ENCODE results near the gene CACNA1B. TPM values are rescaled to one million over a fixed set of nuclear protein-coding genes. Genes with fewer than 3 reads are reported as not detected.

Gene CACNA1B
- total RNA-seq, 4 donors from 2014 or later: not detected

DNA sequence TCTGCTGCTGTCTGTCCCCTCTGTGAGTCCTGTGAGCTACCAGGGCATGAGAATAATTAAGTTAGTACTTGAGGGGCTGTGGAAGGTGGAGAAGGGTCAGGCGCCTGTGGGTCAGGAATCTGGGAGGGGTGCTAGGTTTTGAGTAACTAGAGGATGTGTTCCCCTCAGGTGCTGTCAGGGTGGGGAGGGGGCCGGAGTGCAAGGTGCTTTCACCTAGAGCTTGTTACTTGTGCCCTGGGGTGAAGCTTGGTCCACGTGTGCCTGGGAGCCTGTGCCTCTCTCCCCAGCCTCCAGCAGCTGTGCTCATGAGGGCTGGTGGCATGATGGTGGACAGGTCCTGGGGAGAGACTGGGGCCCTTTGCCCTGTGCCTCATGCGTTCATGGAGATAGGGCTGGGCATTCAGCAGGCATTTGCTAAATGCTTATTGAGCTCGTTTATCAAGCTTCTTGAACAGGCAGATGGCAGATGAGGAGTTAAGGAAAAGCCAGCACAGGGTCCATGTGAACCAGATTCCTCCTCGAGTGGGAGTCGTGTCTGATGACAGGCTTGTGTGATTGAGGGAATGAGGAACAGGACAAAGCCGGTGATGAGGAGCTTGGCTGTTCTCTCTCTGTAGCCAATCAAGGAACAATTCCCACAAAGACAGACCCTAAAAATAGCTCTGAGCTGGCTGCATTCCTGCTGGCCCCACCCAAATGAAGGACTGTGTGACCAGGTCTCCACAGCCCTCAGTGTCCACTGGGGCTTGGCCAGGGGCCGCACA, 40.9 kb downstream of the CACNA1B start:
- no peak for ATAC-seq (ENCODE audit: low FRiP score)
- TF ChIP-seq, protein P1, sequence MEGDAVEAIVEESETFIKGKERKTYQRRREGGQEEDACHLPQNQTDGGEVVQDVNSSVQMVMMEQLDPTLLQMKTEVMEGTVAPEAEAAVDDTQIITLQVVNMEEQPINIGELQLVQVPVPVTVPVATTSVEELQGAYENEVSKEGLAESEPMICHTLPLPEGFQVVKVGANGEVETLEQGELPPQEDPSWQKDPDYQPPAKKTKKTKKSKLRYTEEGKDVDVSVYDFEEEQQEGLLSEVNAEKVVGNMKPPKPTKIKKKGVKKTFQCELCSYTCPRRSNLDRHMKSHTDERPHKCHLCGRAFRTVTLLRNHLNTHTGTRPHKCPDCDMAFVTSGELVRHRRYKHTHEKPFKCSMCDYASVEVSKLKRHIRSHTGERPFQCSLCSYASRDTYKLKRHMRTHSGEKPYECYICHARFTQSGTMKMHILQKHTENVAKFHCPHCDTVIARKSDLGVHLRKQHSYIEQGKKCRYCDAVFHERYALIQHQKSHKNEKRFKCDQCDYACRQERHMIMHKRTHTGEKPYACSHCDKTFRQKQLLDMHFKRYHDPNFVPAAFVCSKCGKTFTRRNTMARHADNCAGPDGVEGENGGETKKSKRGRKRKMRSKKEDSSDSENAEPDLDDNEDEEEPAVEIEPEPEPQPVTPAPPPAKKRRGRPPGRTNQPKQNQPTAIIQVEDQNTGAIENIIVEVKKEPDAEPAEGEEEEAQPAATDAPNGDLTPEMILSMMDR (IDR thresholded peaks at IDR 0.05): no peak
- DNase-seq (ENCODE audit: low spot score): no peak

DNA sequence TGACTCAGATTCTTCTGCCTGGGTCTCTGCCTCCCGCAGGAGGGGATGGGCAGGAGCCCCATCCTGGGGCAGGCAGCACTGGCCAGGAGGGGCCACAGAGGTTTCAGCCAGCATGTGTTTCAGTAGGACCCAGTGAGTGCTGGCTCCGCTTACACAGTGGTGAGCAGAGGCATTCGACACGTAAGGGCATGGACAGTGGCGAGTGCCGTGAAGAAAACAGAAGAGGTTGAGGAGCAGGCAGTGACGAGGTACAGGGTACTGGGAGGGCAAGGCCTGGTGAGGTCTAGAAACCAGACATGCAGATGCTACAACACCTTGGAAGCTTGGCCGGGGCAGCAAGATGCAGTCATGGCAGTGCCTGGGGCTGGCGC, 41.5 kb downstream of the CACNA1B start:
- DNase-seq (ENCODE audit: low spot score) (no peak), ATAC-seq (ENCODE audit: low FRiP score) (no peak)
- TF ChIP-seq, protein P1 (IDR thresholded peaks at IDR 0.05): no peak

DNA sequence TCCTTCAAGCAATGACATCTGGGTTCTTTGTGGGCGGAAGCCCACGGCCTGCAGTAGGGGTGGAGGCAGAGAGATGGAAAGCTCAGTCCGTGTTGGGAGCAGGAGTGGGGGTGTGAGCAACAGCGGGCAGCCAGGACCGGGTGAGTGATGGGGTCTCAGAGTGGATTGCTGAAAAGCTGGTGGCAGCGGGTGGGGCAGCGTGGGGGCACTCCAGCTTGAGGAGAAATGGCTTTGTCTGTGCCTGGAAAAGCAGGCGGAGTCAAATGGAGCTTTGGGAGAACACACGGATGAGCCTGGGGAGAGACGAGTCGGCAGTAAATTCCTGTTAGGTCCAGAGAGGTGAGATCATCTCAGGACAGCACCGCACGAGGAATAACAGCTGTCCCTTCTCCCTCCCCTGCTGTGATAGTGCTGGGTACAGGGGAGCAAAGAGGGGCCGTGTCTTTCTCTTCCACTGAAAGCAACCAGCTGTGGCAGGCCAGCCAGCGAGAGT, 42.1 kb downstream of the CACNA1B start:
- TF ChIP-seq, protein P1 (IDR thresholded peaks at IDR 0.05): no peak
- DNase-seq (ENCODE audit: low spot score) (no peak), ATAC-seq (ENCODE audit: low FRiP score) (no peak)

DNA sequence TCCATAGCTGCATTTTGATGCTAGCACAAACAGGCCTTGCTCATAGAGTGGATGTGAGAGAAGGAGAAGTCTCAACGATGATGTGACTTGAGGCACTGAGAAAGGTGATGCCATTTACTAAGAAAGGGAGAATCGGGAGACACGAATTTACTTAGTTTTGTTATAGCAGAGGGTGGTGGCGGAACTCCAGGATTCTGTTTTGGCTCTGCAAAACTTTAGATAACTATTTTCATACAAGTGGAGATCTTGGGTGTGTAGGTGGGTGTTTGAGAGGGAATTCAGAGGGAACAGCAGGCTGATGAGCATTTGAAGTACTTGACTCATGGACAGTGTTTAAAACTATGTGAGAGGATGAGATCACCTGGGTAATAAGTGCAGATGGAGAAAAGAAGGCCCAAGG, 43.2 kb downstream of the CACNA1B start:
- no peak for ATAC-seq (ENCODE audit: low FRiP score)

DNA sequence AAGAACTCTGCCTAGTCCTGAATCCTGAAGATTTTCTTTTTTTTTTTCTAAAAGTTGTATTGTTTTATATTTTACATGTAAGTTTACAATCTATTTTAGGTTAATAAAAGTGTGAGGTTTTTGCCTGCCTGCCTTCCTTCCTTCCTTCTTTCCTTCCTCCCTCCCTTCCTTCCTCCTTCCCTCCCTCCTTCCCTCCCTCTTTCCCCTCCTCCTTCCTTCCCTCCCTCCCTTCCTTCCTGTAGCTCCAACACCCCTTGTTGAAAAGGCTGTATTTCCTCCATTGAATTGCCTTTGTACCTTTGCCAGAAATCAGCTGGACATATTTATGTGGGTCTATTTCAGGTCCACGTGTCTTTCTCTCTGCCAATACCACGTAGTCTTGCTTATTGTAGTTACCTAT, 46.6 kb downstream of the CACNA1B start:
- no peak for DNase-seq (ENCODE audit: low spot score)
- TF ChIP-seq, protein P1 (IDR thresholded peaks at IDR 0.05): no peak
- no peak for ATAC-seq (ENCODE audit: low FRiP score)

More for the DNA sequence above, 43.2 kb downstream of the CACNA1B start:
- DNase-seq (ENCODE audit: low spot score): no peak
- TF ChIP-seq, protein P1 (IDR thresholded peaks at IDR 0.05): no peak

DNA sequence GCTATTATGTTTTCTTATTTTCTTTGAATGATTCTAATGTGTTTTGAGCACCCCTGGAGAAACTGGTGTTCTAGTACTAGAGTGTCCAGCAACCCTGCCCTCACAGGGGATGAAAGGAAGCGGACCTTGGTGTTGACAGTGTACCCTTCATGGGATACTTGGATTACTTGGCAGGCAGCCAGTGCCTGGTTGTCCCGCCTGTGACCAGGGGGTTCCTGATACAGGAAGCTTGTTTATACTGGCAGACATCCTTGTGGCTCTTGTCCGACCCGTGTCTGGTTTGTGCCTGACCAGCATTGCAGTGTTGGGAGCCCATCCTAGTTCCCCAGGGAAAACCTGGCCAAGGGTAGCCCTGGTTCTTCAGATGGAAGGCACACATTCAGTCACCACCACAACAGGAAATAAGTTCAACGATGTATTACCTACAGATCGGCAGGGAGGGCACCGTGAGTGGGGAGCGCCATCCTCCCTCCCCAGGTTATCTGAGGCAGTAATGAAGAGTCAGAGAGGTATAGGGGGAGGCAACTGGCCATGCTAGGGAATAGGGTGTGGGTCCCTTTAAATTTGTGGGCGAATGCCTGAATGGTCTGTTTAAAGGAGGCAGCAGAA, 47.3 kb downstream of the CACNA1B start:
- no peak for DNase-seq (ENCODE audit: low spot score)
- ATAC-seq (ENCODE audit: low FRiP score): no peak
- TF ChIP-seq, protein P1 (IDR thresholded peaks at IDR 0.05): no peak

DNA sequence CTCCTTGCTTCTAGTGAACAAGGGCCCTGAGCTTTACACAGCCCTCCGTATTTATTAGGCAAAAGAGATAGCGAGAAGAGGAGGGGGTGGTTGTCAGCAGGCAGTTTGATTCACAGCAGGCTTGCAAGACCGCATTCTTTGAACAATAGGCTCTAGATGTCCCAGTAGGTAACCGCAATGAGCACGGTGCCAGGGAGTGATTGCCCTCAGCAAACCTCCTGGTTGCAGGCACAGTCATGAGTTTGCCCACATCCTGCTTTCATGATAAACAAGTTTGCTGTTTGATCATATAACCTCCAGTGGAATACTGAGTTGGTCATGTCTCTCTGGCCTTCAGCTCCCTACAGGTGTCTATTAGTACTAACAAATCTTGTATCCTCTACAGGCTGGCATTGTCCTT, 66.1 kb downstream of the CACNA1B start:
- ATAC-seq (ENCODE audit: low FRiP score): no peak
- DNase-seq (ENCODE audit: low spot score): no peak
- TF ChIP-seq, protein P1 (IDR thresholded peaks at IDR 0.05): no peak
